Measurements from ENCODE around the gene JADE1.

Gene JADE1

DNA sequence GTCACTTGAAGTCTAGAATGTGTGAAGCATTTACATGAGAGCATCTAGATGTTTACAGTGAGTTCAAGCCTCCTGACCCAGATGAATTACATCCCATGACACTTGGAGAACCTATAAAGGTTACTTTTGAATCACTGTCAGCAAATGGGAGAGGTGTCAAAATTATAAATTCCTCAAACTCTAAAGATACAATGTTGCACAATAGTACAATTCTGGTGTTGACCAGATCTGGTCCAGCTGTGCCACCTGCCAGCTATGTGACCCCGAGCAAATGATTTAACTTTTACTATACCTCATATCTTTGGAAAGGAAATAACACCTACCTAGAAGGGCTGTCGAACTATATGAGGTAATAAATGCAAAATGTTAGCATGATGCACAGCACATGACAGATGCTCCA lies 69.8 kb downstream of the JADE1 start:
- DNase-seq = no peak

DNA sequence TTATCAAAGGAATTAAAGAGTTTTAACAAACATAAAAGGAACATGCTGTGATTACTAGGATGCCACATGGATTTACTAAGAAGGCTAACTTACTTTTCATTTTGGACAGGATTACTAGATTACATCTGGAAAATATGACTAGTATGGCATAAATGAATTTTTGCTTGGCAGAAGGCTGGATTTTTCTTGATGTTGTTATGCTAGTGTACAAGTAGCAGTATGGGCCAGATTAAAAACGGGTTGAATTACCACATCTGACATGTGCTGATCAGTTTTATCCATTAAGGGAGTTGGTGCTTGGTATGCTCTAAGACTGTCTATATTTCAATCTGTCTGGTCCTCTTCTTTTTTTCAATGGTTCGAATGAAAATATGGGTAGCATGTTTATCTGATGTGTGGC lies 70.5 kb downstream of the JADE1 start:
- DNase-seq = no peak

DNA sequence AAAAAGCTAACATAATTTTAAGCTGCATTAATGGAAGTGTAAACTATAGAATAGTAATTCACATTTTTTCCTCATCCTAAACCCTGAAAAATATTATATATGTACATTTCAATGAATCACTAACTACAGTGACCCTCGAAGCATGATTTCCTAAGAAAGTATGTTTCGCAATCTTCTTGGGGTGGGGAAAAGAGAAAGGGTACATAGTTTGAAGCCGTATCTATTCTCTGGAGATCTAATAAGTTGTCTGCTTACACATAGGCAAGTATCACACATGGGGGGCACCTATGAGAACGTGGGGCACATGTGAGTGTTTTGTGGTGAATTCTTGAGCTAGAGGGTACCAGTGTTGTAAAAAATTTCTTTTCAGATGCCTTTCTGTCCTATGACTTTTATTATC lies 71.2 kb downstream of the JADE1 start:
- no peak for DNase-seq

DNA sequence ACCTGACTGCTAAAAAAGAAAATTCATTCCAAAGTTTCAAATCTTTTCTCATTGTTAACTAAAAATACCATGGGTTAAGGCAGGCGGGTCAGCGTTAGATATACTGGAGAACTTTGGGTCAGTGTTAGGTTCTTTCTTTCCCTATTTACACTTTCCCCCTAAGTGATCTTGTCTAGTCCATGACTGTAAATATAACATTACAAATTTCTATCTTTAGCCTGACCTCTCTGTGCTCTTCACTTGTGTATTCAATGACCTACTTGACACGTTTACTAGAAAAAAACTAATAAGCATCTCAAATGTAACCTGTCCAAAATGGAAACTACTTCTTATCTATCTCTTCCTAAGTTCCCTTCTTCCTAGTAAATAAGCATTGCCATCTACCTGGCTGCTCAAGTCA lies 95.3 kb downstream of the JADE1 start:
- DNase-seq = no peak

DNA sequence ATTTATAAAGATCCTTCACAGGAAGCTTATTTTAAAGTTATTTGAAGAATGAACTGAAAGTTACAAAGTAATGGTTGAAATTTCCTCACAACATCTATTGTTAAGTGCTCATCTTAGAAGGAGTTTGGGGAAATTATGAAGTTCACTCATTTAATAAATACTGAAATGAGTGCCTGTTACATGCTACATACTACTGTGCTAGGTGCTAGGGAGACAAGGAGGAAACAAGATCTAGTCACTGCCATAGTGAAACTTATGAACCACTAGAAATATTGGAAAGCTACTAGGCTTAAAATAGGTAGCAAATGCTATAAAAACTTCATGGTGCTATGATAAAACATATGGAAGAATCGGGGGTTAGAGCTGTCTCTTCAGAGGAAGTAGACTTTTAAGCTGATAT lies 97.1 kb downstream of the JADE1 start:
- DNase-seq = no peak

DNA sequence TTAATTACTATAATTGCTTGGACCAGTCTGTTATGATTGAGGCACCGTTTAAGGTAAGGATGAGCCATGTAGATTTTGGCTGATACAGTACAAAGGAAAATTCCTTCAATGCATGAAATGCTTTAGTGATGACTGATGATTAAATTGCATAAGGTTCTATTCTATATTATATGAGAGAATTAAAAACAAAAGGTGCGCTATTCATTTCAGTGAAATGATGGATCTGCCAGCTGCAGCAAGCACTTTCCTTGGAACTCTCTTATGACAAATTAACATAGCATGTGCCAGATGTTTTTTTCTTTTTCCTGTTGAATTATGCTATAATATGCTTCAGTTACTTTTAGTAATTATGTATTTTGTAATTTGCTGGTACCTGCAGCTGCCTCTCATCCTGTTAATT lies 98.5 kb downstream of the JADE1 start:
- no peak for DNase-seq

DNA sequence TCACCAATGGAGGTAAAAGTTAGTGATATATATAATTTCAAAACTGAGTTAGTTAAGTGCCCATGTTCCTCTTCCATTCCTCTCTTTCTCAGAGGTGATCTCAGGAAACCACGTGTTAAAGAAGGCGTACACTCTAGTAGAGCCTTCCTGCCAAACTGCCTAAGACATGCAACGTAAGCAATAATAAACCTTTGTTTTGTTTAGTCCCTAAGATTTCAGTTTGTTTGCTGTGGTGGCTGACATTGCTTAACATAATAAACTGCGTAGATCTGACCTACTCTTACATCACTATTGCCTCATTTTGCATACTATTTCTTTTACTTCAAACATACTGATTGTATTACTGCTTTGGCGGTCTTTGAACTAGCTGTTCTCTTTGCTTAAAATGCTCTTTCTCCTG lies 99.2 kb downstream of the JADE1 start:
- DNase-seq = no peak

DNA sequence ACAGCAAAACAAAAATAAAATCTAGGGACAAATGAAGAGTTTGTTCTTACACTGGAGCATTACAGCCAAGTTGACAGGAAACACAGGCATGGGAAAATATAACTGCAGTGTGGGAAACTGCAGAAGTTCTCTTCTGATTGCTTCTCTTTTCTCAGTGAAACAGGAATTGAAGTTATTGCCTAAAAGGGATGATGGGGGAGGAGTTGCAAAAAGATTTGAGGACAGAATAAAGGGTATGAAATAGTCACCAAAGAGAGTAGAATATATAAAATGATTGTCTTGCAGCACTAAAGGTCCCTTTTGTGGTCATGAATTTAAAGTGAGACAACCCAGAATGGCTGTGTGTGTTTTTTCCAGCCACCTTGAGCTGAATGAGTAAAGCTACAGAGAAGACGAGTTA lies 103.7 kb downstream of the JADE1 start:
- DNase-seq = no peak

DNA sequence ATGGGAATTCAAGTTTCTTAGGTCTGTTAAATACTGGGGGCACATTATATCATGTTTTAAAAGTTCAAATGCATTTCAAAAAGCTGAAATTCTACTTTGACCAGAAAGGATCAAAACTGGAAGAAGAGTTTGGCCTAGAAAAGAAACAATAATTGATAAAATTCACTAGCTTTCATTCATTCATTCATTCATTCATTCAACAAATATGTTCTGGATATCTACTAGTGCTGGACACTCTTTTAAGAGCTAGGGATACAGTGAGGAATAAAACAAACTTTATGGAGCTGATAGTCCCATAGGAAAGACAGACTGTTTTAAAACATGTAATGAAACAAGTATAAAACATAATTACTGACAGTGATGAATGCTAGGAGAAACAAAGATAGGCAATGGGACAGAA lies 106.0 kb downstream of the JADE1 start:
- no peak for DNase-seq

DNA sequence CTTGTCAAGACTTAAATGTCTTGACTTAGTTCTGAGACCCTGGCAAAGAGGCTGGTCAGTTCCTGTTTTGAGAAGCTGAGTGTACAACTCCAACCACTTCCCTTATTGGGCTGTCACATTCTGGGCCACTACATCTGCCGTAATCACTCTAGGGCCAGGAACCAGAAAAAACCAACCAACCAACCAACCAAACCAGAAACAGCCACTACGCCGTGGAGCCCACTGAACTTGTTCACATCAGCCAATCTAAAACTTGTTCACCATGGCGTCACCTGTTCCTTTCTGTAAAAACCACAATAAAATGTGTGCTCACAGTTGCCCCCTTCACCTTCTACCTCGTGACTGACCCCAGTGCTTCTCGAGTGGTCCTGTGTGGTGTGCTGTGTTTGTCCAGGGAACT lies 107.3 kb downstream of the JADE1 start:
- no peak for DNase-seq

DNA sequence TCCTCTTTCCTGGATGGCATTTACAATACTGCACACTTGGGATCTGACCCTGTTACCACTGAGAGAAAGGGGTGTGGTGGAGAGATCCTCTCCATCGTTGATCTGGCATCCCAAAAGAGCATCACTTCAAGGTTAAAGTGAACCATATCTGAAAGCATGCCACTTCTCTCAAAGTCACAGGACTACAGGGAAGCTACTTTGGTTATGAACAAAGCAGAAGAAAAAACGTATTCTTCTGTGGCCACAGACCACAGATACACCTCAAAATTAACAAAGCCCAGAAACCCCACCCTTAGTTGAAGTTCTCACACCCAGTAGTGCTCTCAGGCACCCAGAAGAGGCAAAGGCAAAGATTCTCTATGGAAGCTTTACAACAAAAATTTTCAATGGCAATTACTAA lies 108.3 kb downstream of the JADE1 start:
- no peak for DNase-seq

DNA sequence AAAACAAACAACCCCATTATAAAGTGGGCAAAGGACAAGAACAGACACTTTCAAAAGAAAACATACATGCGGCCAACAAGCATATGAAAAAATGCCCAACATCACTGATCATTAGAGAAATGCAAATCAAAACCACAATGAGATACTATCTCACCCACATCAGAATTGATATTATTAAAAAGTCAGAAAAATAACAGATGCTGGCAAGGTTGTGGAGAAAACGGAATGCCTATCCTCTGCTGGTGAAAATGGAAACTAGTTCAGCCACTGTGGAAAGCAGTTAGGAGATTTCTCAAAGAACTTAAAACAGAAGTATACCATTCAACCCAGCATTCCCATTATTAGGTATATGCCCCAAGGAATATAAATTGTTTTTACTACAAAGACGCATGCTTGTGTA lies 112.5 kb downstream of the JADE1 start:
- no peak for DNase-seq
